ENCODE measurements around the gene GTF2A2.

GRCh38 chr15:59594493-59594942 is 62.8 kb downstream of the GTF2A2 start:
- TF ChIP-seq CTCF (IDR thresholded peaks at IDR 0.05), result no peak
- TF ChIP-seq ZFX (IDR thresholded peaks at IDR 0.05; ENCODE audit: borderline replicate concordance), result no peak
